HEK293T (cell line): Measurements from ENCODE around the gene STAC2.

Experiments used
- CTCF ChIA-PET: fragments of 350-600 bp; formaldehyde crosslinking; extraction: SDS; loops from one replicate; lab custom pipeline; 2021; ENCODE audit warnings: antibody characterized with exemption, inconsistent platforms; lab: Yijun Ruan, JAX
- POLR2A ChIA-PET: fragments of 350-600 bp; formaldehyde crosslinking; extraction: SDS; loops from one replicate; lab custom pipeline; 2020; ENCODE audit warnings: antibody characterized with exemption, inconsistent platforms; lab: Yijun Ruan, JAX
- DNase-seq: peaks from one replicate; pipeline ENCODE4 v3.0.0; 2012; ENCODE audit warnings: mixed read lengths; ENCODE audit errors: extremely low spot score
- ARNT ChIP-seq: fragments of 450-650 bp; IDR thresholded peaks from 2 replicates; pipeline ENCODE4 v1.6.1; 2017; ENCODE audit warnings: mild to moderate bottlenecking
- BHLHE40 ChIP-seq: fragments of 450-650 bp; IDR thresholded peaks from 2 replicates; pipeline ENCODE4 v1.6.1; 2016; ENCODE audit warnings: mild to moderate bottlenecking, moderate library complexity, borderline replicate concordance
- CTBP1 ChIP-seq: fragments of 450-650 bp; IDR thresholded peaks from 2 replicates; pipeline ENCODE4 v1.6.1; 2016; ENCODE audit warnings: borderline replicate concordance
- ELF4 ChIP-seq: fragments of 450-650 bp; IDR thresholded peaks from 2 replicates; pipeline ENCODE4 v1.6.1; 2017; ENCODE audit warnings: antibody characterized with exemption
- FOXA1 ChIP-seq: fragments of 450-650 bp; IDR thresholded peaks from 2 replicates; pipeline ENCODE4 v1.6.1; 2016; ENCODE audit warnings: mild to moderate bottlenecking
- FOXK2 ChIP-seq: fragments of 450-650 bp; IDR thresholded peaks from 2 replicates; pipeline ENCODE4 v1.6.1; 2016; ENCODE audit warnings: mild to moderate bottlenecking
- FOXM1 ChIP-seq: fragments of 450-650 bp; IDR thresholded peaks from 2 replicates; pipeline ENCODE4 v1.6.1; 2017; ENCODE audit warnings: mild to moderate bottlenecking, borderline replicate concordance
- HDGF ChIP-seq: fragments of 450-650 bp; IDR thresholded peaks from 2 replicates; pipeline ENCODE4 v1.6.1; 2017; ENCODE audit warnings: antibody characterized with exemption, borderline replicate concordance
- L3MBTL2 ChIP-seq: fragments of 450-650 bp; conservative IDR thresholded peaks from 2 replicates; pipeline ENCODE4 v1.6.1; 2016; ENCODE audit warnings: mild to moderate bottlenecking
- LEF1 ChIP-seq: fragments of 450-650 bp; IDR thresholded peaks from 2 replicates; pipeline ENCODE4 v1.6.1; 2017; ENCODE audit warnings: mild to moderate bottlenecking, borderline replicate concordance
- NFRKB ChIP-seq: fragments of 450-650 bp; IDR thresholded peaks from 2 replicates; pipeline ENCODE4 v1.6.1; 2016; ENCODE audit warnings: mild to moderate bottlenecking, moderate library complexity
- PKNOX1 ChIP-seq: fragments of 450-650 bp; IDR thresholded peaks from 2 replicates; pipeline ENCODE4 v1.6.1; 2016
- SP1 ChIP-seq: fragments of 450-650 bp; IDR thresholded peaks from 2 replicates; pipeline ENCODE4 v1.6.1; 2017
- SUZ12 ChIP-seq: fragments of 450-650 bp; IDR thresholded peaks from 2 replicates; pipeline ENCODE4 v1.6.1; 2016; ENCODE audit warnings: mild to moderate bottlenecking
- TARDBP ChIP-seq: fragments of 450-650 bp; IDR thresholded peaks from 2 replicates; pipeline ENCODE4 v1.6.1; 2016
- ZNF384 ChIP-seq: fragments of 450-650 bp; IDR thresholded peaks from 2 replicates; pipeline ENCODE4 v1.6.1; 2016

Gene STAC2

DNA sequence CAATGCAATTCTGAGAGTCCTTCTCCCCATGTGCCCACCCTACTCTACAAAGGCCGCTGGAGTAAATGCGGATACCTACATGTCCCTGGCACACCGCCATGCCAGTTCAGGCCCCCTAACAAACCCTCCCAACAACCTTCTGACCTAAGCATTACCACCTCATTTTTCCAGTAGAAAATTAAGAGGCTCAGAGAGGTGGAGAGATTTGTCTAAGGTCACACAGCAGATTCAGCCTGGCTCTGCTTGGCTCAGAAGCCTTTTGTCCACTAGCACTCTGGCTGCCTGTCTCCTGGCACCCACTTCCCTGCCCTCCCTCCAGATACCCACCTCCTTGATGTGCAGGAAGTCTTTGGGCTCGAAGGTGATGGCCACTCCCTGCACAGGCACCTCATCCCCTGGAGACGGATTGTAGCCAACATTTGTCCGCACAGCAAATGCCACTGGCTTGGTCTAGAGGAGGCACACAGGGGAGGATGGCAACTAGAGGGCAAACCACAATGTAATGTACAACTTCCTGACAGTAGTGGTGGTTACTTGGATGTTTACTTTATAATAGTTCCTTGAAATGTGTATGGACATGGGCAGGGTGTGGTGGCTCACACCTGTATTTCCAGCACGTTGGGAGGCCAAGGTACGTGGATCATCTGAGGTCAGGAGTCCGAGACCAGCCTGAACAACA lies 38.5 kb downstream of the STAC2 start:
- no peak for TF ChIP-seq CTBP1
- no peak for TF ChIP-seq ZNF384
- ChIA-PET POLR2A (no interaction called here), CTCF (interaction anchor here (1.2 kb wide), 1 partner anchor 12 kb away, joined by 3 read pairs; no protein-coding TSS in a partner anchor)
- no peak for DNase-seq

DNA sequence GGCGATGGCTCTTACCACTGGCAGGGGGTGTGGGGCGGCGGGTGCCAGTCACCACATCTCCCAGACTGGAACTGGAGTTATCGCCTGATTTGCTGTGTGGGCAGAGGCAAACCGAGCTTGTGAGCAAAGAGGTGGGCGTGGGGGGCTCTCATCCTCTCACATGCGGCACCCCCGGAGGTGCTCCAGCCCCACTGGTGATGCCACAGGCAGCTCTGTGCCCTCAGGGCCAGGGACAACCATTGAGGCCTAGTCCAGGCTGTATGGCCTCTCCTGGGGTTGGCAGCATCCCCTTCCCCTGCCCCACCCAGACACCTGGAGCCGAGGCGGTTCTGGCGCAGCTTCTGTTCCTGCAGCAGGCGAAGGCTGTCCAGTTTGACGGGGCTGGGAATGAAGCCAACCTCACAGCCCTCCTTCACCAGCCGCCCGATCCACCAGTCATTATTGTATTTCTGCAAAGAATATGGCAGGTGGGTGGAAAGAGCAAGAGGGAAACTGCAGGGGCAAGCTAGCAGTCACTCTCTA lies 39.2 kb downstream of the STAC2 start:
- no peak for DNase-seq
- CTCF ChIA-PET = interaction anchor here (1.2 kb wide), 1 partner anchor 12 kb away, joined by 3 read pairs; no protein-coding TSS in a partner anchor
- no peak for TF ChIP-seq ZNF384
- no peak for TF ChIP-seq FOXA1
- TF ChIP-seq L3MBTL2 = no peak
- TF ChIP-seq NFRKB = no peak
- POLR2A ChIA-PET = interaction anchor here (1.0 kb wide), 1 partner anchor 13 kb away, joined by 8 read pairs; the partner anchor contains the start of gene RPL19

DNA sequence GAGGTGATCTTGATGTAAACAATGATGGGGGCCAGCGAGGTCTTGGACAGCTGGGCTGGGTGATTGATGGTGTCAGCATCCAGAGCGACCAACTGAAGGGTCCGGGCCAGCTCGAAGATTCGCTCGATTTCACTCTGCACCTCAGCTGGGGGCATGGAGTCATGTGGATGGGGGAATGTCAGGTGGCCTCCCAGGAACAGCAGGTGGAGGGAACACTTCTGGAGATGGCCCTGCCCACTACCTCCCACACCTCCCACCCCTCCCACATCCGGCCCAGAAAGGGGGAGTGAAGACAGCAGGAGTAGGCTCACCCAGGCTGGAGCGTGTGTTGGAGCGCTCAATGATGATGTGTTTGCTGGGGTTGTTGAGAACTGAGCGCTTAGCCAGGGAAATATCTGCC lies 42.0 kb downstream of the STAC2 start:
- POLR2A ChIA-PET = interaction anchor here (0.7 to 1.7 kb wide), 3 partner anchors 10 to 16 kb away, joined by 3 to 7 read pairs (median 4); partner anchors contain the start of gene RPL19
- TF ChIP-seq NFRKB (no peak), ZNF384 (no peak), L3MBTL2 (no peak), TARDBP (no peak), ARNT (no peak), FOXK2 (no peak)
- CTCF ChIA-PET = interaction anchor here (0.9 to 1.6 kb wide), 3 partner anchors 9 to 200 kb away, joined by 4 to 10 read pairs (median 5); no protein-coding TSS in a partner anchor
- DNase-seq = no peak

GRCh38 chr17:39183045-39183444 lies 42.7 kb downstream of the STAC2 start:
- POLR2A ChIA-PET = interaction anchor here (0.7 to 1.7 kb wide), 3 partner anchors 10 to 17 kb away, joined by 3 to 7 read pairs (median 4); partner anchors contain the start of gene RPL19

GRCh38 chr17:39181303-39181702 lies 44.4 kb downstream of the STAC2 start:
- ChIA-PET POLR2A (no interaction called here), CTCF (interaction anchor here (1.6 kb wide), 1 partner anchor 17 kb away, joined by 6 read pairs; no protein-coding TSS in a partner anchor)
- DNase-seq = no peak
- TF ChIP-seq SP1 (no peak), L3MBTL2 (no peak), BHLHE40 (no peak), ARNT (no peak), NFRKB (no peak), ELF4 (no peak), HDGF (no peak), TARDBP (no peak), SUZ12 (no peak), PKNOX1 (no peak), LEF1 (no peak)

More at GRCh38 chr17:39183045-39183444, 42.7 kb downstream of the STAC2 start:
- CTCF ChIA-PET = interaction anchor here (0.9 to 1.6 kb wide), 4 partner anchors 9 to 200 kb away, joined by 4 to 10 read pairs (median 5); no protein-coding TSS in a partner anchor
- no peak for DNase-seq
- TF ChIP-seq TARDBP (no peak), NFRKB (no peak), SUZ12 (no peak), ARNT (no peak), L3MBTL2 (no peak), FOXM1 (no peak), LEF1 (no peak), ZNF384 (no peak), SP1 (no peak), CTBP1 (no peak), ELF4 (no peak), HDGF (no peak), FOXK2 (no peak), FOXA1 (no peak), PKNOX1 (no peak), BHLHE40 (no peak)

DNA sequence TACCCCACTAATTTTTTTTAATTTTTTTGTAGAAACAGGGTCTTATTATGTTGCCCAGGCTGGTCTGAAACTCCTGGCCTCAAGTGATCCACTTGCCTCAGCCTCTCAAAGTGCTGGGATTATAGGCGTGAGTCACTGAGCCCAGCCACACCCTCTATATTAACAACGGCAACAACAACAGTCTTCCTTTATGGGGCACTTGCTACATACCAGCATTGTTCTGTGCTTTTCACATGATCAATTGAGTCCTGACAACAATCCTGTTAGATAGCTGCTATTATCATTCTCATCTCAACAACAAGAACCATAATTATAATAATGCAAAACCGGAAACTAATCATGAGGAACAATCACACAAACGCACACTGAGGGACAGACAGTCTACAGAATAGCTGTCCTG lies 47.2 kb downstream of the STAC2 start:
- DNase-seq = no peak
- TF ChIP-seq SP1 = no peak
- TF ChIP-seq BHLHE40 = no peak
- TF ChIP-seq CTBP1 = no peak
- TF ChIP-seq FOXM1 = no peak
- no peak for TF ChIP-seq ELF4
- TF ChIP-seq FOXK2 = no peak
- TF ChIP-seq ZNF384 = no peak
- TF ChIP-seq NFRKB = no peak
- TF ChIP-seq LEF1 = no peak
- TF ChIP-seq FOXA1 = no peak
- no peak for TF ChIP-seq HDGF
- no peak for TF ChIP-seq TARDBP
- TF ChIP-seq ARNT = no peak
- no peak for TF ChIP-seq SUZ12
- TF ChIP-seq L3MBTL2 = no peak
- no peak for TF ChIP-seq PKNOX1
- ChIA-PET CTCF (interaction anchor here (0.9 to 1.1 kb wide), 4 partner anchors 14 to 58 kb away, joined by 3 to 4 read pairs (median 3); no protein-coding TSS in a partner anchor), POLR2A (interaction anchor here (1.7 kb wide), 1 partner anchor 21 kb away, joined by 6 read pairs; the partner anchor contains the start of gene RPL19)
